Peyer's patch (tissue), 4 donors: ENCODE measurements around the gene MRM1.

Experiments used
- CTCF ChIP-seq, 6 experiments: fragments of 450-650 bp in 4 of 6; fragments of 200-600 bp in 2 of 6; sonication (generic) in 1 of 6; IDR thresholded peaks; one replicate each; pipeline ENCODE4 v1.5.1; 2017 to 2019; ENCODE audit warnings: antibody characterized with exemption in 6 of 6, mild to moderate bottlenecking in 3 of 6, moderate library complexity in 1 of 6
- POLR2A ChIP-seq, 2 donors: fragments of 450-650 bp; IDR thresholded peaks; one replicate each; pipeline ENCODE4 v1.5.1; 2017; ENCODE audit warnings: antibody characterized with exemption in 2 of 2, mild to moderate bottlenecking in 2 of 2, moderate library complexity in 2 of 2

- TF ChIP-seq POLR2A (IDR thresholded peaks at IDR 0.05) (no peak), CTCF (IDR thresholded peaks at IDR 0.05) (no peak)
Observed at GRCh38 chr17:36578671-36579070, 22.7 kb upstream of the MRM1 start.
